Umbilical cord (tissue), 2 donors: ENCODE results near the gene C1orf21. TPM values are rescaled to one million over a fixed set of nuclear protein-coding genes. Genes with fewer than 3 reads are reported as not detected.
A peak's percentile ranks its signal among the peaks of the same experiment; 100 is the strongest.

Source experiments
- DNase-seq: peaks from one replicate; pipeline ENCODE4 v3.0.0-alpha.2; 2015; ENCODE audit warnings: low spot score
- total RNA-seq: library from RNA; depleted of rRNA; stranded (reverse); fragments of >200 nt; gene quantifications from one replicate; pipeline ENCODE4 v1.2.3, GENCODE V29; 2014; ENCODE audit warnings: low replicate concordance; ENCODE audit not compliant: insufficient read depth

C1orf21 gene
- total RNA-seq, 1 donor from 2014 or later = 54.7 TPM

GRCh38 chr1:184650177-184650866 is 263.5 kb downstream of the C1orf21 start:
- DNase-seq = no peak

- DNase-seq = no peak
Measured at GRCh38 chr1:184655185-184655584, 268.4 kb downstream of the C1orf21 start.

GRCh38 chr1:184656221-184656620 is 269.4 kb downstream of the C1orf21 start:
- no peak for DNase-seq

GRCh38 chr1:184658055-184658454 is 271.2 kb downstream of the C1orf21 start:
- DNase-seq = no peak

GRCh38 chr1:184660462-184661191 is 273.8 kb downstream of the C1orf21 start:
- no peak for DNase-seq

GRCh38 chr1:184661801-184662200 is 275.0 kb downstream of the C1orf21 start:
- peak; percentile 48 for DNase-seq

- DNase-seq = peak; percentile 77
Measured at GRCh38 chr1:184664042-184664660, 277.3 kb downstream of the C1orf21 start.

- no peak for DNase-seq
Measured at GRCh38 chr1:184664661-184665060, 277.8 kb downstream of the C1orf21 start.

GRCh38 chr1:184665360-184665759 is 278.5 kb downstream of the C1orf21 start:
- no peak for DNase-seq

GRCh38 chr1:184669391-184669790 is 282.6 kb downstream of the C1orf21 start:
- DNase-seq = no peak

GRCh38 chr1:184672013-184672726 is 285.3 kb downstream of the C1orf21 start:
- DNase-seq = no peak

- DNase-seq = no peak
Measured at GRCh38 chr1:184673305-184673704, 286.5 kb downstream of the C1orf21 start.

- DNase-seq = no peak
Measured at GRCh38 chr1:184677344-184677743, 290.5 kb downstream of the C1orf21 start.
